ENCODE measurements around the gene ADIPOR2. TPM values are rescaled to one million over a fixed set of nuclear protein-coding genes. Genes with fewer than 3 reads are reported as not detected.
A peak's percentile ranks its signal among the peaks of the same experiment; 100 is the strongest.
"Not testable (repeated sequence)": the region's sequence is repeated elsewhere in the genome, so short reads cannot be mapped to it uniquely, and the experiment has no call there.

The ADIPOR2 gene
- total and polyA plus RNA-seq, 2 donors (not counting 1 experiment from before 2014, with no cell fraction given), result 43.1 to 46.1 TPM

DNA sequence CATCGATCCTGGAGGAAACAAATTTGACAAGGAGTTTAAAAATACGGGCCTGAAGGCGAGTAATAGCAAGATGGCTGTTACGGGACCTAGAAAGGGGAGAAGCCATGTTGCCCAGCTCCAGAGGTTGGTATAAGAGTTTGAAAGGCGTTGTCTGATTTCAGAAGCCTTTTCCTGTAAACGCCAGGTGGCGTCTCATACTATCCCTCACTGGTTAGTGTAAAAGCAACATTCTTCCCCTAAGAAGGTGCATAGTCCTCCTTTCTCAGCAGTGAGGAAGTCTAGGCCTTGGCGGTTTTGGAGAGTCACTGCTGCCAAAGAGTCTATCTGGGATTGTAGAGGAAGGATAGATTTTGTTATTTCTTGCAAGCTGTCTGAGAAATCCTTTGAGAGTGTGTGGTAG lies 20.0 kb downstream of the ADIPOR2 start:
- peaks cover 36% of the 10 kb centered on the region for H3K79me2 ChIP-seq (ENCODE audit: control insufficient read depth, insufficient read depth, low read length)
- not testable (repeated sequence) for H4K20me1 ChIP-seq (ENCODE audit: control insufficient read depth, extremely low read depth, insufficient read depth, low read length)

DNA sequence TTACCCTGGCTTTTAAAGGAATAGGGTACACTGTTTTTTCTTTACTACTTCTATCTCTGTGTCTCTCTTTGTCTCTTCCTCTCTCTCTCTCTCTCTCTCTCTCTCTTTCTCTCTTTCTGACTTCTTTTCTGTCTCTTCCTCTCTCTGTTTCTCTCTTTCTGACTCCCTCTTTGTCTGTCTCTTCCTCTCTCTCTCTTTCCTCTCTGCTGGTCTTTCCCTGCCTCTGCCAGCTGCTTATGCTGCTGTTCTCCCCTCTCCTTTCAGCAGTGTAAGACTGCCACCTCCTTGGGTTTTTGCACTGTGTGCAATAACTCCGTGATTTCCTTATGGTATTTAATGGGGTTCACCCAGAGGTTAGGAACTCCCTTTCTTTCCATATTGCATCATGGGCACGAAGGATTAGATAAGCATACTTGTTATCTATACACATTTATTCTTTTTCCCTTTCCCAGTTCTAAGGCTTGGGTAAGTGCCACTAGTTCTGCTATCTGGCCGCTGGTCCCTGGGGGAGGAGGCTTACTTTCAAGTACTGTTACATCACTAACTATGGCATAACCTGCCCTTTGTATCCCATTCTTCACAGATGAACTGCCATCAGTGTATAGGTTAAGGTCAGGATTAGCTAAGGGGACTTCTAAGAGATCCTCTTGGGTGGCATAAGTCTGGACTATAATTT lies 20.8 kb downstream of the ADIPOR2 start:
- not testable (repeated sequence) for H3K36me3 ChIP-seq (ENCODE audit: control insufficient read depth, insufficient read depth, low read length); H3K4me2 ChIP-seq (ENCODE audit: extremely low read depth, insufficient read depth, low read length); H4K20me1 ChIP-seq (ENCODE audit: control insufficient read depth, extremely low read depth, insufficient read depth, low read length); H3K27ac ChIP-seq (ENCODE audit: insufficient read depth, low read length); H3K4me3 ChIP-seq (replicated peaks in 1 of 4; ENCODE audit: control extremely low read depth in 1 of 4, insufficient read depth in 1 of 4, low read depth in 3 of 4, low read length in 4 of 4); H3K27me3 ChIP-seq (ENCODE audit: control insufficient read depth, insufficient read depth, low read length); H3K4me1 ChIP-seq (ENCODE audit: control insufficient read depth, extremely low read depth, insufficient read depth, low read length); H3K9me3 ChIP-seq (ENCODE audit: control insufficient read depth, insufficient read depth, low read depth, low read length); H2AFZ ChIP-seq (ENCODE audit: low read length); H3K9ac ChIP-seq (ENCODE audit: insufficient read depth, low read length)
- DNase-seq (ENCODE audit: low read depth in 2 of 2), result peak; percentile 62 to 80
- peaks cover 34% of the 10 kb centered on the region for H3K79me2 ChIP-seq (ENCODE audit: control insufficient read depth, insufficient read depth, low read length)

More for the DNA sequence above, 20.0 kb downstream of the ADIPOR2 start:
- not testable (repeated sequence) for H3K4me1 ChIP-seq (ENCODE audit: control insufficient read depth, extremely low read depth, insufficient read depth, low read length); DNase-seq (ENCODE audit: low read depth in 2 of 2); H3K36me3 ChIP-seq (ENCODE audit: control insufficient read depth, insufficient read depth, low read length); H3K27me3 ChIP-seq (ENCODE audit: control insufficient read depth, insufficient read depth, low read length); H3K27ac ChIP-seq (ENCODE audit: insufficient read depth, low read length); H3K4me3 ChIP-seq (replicated peaks in 1 of 4; ENCODE audit: control extremely low read depth in 1 of 4, insufficient read depth in 1 of 4, low read depth in 3 of 4, low read length in 4 of 4); H3K9ac ChIP-seq (ENCODE audit: insufficient read depth, low read length); H3K9me3 ChIP-seq (ENCODE audit: control insufficient read depth, insufficient read depth, low read depth, low read length); H2AFZ ChIP-seq (ENCODE audit: low read length); H3K4me2 ChIP-seq (ENCODE audit: extremely low read depth, insufficient read depth, low read length)

DNA sequence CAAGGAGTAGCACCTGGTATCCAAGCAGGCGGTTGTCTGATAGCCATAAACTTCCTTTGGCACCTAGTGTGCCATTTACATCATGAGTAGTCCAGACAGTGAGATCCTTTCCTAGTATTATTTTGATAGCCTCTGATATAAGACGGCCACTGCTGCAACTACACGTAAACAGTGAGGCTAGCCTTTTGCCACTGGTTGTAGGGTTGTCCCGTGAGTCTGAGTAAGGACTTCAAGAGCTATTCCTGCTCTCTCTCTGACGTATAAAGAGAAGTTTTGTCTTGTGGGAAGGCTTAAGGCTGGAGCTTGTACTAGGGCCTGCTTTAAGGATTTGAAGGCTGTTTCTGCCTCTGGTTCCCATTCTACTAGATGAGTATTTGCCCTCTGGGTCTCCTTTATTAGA lies 21.4 kb downstream of the ADIPOR2 start:
- H4K20me1 ChIP-seq (ENCODE audit: control insufficient read depth, extremely low read depth, insufficient read depth, low read length); H3K9me3 ChIP-seq (ENCODE audit: control insufficient read depth, insufficient read depth, low read depth, low read length); H3K9ac ChIP-seq (ENCODE audit: insufficient read depth, low read length): not testable (repeated sequence)

DNA sequence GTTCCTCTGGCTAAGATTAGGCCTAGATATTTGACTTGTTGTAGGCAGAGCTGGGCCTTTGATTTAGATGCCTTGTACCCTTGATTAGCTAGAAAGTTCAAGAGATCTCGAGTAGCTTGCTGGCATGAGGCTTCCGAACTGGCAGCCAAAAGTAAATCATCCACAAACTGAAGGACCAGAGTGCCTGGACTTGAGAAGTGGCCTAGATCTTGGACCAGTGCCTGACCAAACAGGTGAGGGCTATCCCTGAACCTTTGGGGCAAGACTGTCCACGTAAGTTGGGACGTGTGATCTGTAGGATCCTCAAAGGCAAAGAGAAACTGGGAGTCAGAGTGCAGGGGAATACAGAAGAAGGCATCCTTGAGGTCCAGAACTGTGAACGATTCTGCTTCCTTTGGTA lies 22.0 kb downstream of the ADIPOR2 start:
- H3K79me2 ChIP-seq (ENCODE audit: control insufficient read depth, insufficient read depth, low read length), result peaks cover 26% of the 10 kb centered on the region
- not testable (repeated sequence) for H3K9me3 ChIP-seq (ENCODE audit: control insufficient read depth, insufficient read depth, low read depth, low read length); H4K20me1 ChIP-seq (ENCODE audit: control insufficient read depth, extremely low read depth, insufficient read depth, low read length); H3K4me1 ChIP-seq (ENCODE audit: control insufficient read depth, extremely low read depth, insufficient read depth, low read length); H3K4me2 ChIP-seq (ENCODE audit: extremely low read depth, insufficient read depth, low read length); H3K27me3 ChIP-seq (ENCODE audit: control insufficient read depth, insufficient read depth, low read length); H3K27ac ChIP-seq (ENCODE audit: insufficient read depth, low read length); H3K36me3 ChIP-seq (ENCODE audit: control insufficient read depth, insufficient read depth, low read length); H2AFZ ChIP-seq (ENCODE audit: low read length); H3K9ac ChIP-seq (ENCODE audit: insufficient read depth, low read length); H3K4me3 ChIP-seq (replicated peaks in 1 of 4; ENCODE audit: control extremely low read depth in 1 of 4, insufficient read depth in 1 of 4, low read depth in 3 of 4, low read length in 4 of 4); DNase-seq (ENCODE audit: low read depth in 2 of 2)

More for the DNA sequence above, 21.4 kb downstream of the ADIPOR2 start:
- not testable (repeated sequence) for H3K27me3 ChIP-seq (ENCODE audit: control insufficient read depth, insufficient read depth, low read length); H2AFZ ChIP-seq (ENCODE audit: low read length); H3K4me3 ChIP-seq (replicated peaks in 1 of 4; ENCODE audit: control extremely low read depth in 1 of 4, insufficient read depth in 1 of 4, low read depth in 3 of 4, low read length in 4 of 4); H3K27ac ChIP-seq (ENCODE audit: insufficient read depth, low read length); H3K36me3 ChIP-seq (ENCODE audit: control insufficient read depth, insufficient read depth, low read length); H3K4me2 ChIP-seq (ENCODE audit: extremely low read depth, insufficient read depth, low read length); DNase-seq (ENCODE audit: low read depth in 2 of 2); H3K4me1 ChIP-seq (ENCODE audit: control insufficient read depth, extremely low read depth, insufficient read depth, low read length)
- peaks cover 29% of the 10 kb centered on the region for H3K79me2 ChIP-seq (ENCODE audit: control insufficient read depth, insufficient read depth, low read length)

DNA sequence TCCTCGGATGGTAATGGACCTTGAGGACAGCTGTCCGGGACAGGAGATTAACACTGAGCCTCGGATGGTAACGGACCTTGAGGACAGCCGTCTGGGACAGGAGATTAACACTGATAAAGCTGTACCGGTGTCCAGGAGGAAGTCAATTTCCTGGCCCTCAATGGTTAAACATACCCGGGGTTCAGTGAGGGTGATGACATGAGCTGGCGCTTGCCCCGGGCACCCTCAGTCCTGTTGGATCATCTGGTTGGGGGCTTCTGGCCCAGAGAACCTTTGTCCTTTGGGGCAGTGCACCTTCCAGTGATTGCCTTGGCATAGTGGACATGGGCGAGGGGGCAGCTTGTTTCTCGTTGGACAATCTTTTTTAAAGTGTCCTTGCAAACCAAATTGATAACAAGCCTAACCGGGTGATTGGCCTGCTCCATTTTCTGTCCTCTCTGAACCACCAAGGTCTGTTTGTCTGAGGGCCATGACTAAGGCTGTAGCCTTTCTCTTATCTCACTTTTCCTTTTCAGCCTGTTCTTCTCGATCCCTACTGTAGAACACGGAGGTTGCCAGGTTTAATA lies 23.0 kb downstream of the ADIPOR2 start:
- H2AFZ ChIP-seq (ENCODE audit: low read length); H3K4me2 ChIP-seq (ENCODE audit: extremely low read depth, insufficient read depth, low read length); H3K36me3 ChIP-seq (ENCODE audit: control insufficient read depth, insufficient read depth, low read length); DNase-seq (ENCODE audit: low read depth in 2 of 2); H3K27ac ChIP-seq (ENCODE audit: insufficient read depth, low read length); H3K27me3 ChIP-seq (ENCODE audit: control insufficient read depth, insufficient read depth, low read length); H3K9me3 ChIP-seq (ENCODE audit: control insufficient read depth, insufficient read depth, low read depth, low read length); H3K4me1 ChIP-seq (ENCODE audit: control insufficient read depth, extremely low read depth, insufficient read depth, low read length); H3K4me3 ChIP-seq (replicated peaks in 1 of 4; ENCODE audit: control extremely low read depth in 1 of 4, insufficient read depth in 1 of 4, low read depth in 3 of 4, low read length in 4 of 4); H4K20me1 ChIP-seq (ENCODE audit: control insufficient read depth, extremely low read depth, insufficient read depth, low read length); H3K9ac ChIP-seq (ENCODE audit: insufficient read depth, low read length): not testable (repeated sequence)
- peaks cover 29% of the 10 kb centered on the region for H3K79me2 ChIP-seq (ENCODE audit: control insufficient read depth, insufficient read depth, low read length)

DNA sequence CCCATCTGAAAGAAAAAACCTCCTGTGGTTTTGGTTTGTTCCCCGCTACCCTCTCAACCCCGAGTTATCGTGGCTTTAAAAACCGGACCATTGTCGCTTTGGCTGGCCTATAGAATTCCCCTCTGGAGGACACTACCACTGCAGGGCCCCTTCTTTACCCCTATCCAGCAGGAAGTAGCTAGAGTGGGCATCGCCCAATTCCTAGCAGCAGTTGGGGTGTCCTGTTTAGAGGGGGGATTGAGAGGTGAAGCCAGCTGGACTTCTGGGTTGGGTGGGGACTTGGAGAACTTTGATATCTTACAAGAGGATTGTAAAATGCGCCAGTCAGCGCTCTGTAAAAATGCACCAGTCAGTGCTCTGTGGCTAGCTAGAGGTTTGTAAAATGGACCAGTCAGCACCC lies 24.6 kb downstream of the ADIPOR2 start:
- not testable (repeated sequence) for H2AFZ ChIP-seq (ENCODE audit: low read length); H3K9me3 ChIP-seq (ENCODE audit: control insufficient read depth, insufficient read depth, low read depth, low read length); H3K4me2 ChIP-seq (ENCODE audit: extremely low read depth, insufficient read depth, low read length); H3K36me3 ChIP-seq (ENCODE audit: control insufficient read depth, insufficient read depth, low read length); H3K4me3 ChIP-seq (replicated peaks in 1 of 4; ENCODE audit: control extremely low read depth in 1 of 4, insufficient read depth in 1 of 4, low read depth in 3 of 4, low read length in 4 of 4); H3K9ac ChIP-seq (ENCODE audit: insufficient read depth, low read length); DNase-seq (ENCODE audit: low read depth in 2 of 2); H3K27ac ChIP-seq (ENCODE audit: insufficient read depth, low read length); H3K4me1 ChIP-seq (ENCODE audit: control insufficient read depth, extremely low read depth, insufficient read depth, low read length); H4K20me1 ChIP-seq (ENCODE audit: control insufficient read depth, extremely low read depth, insufficient read depth, low read length); H3K27me3 ChIP-seq (ENCODE audit: control insufficient read depth, insufficient read depth, low read length)
- peaks cover 29% of the 10 kb centered on the region for H3K79me2 ChIP-seq (ENCODE audit: control insufficient read depth, insufficient read depth, low read length)

Measured in fibroblast of lung (primary cell).